Uterus (tissue), 2 donors: Measurements from ENCODE around the gene RASAL2.

Experiments used
- CTCF ChIP-seq, 4 experiments: fragments of 200-600 bp in 2 of 4; fragments of 450-650 bp in 2 of 4; sonication (generic) in 2 of 4; IDR thresholded peaks; one replicate each; pipeline ENCODE4 v1.5.1; 2016 to 2019; ENCODE audit warnings: antibody characterized with exemption in 4 of 4, mild to moderate bottlenecking in 2 of 4, moderate library complexity in 1 of 4
- POLR2A ChIP-seq, 2 donors: fragments of 450-650 bp; IDR thresholded peaks; one replicate each; pipeline ENCODE4 v1.6.1; 2016; ENCODE audit warnings: antibody characterized with exemption in 2 of 2, mild to moderate bottlenecking in 1 of 2, moderate library complexity in 1 of 2

GRCh38 chr1:178352790-178353416 is 259.0 kb downstream of the RASAL2 start:
- no peak for TF ChIP-seq CTCF (IDR thresholded peaks at IDR 0.05)
- no peak for TF ChIP-seq POLR2A (IDR thresholded peaks at IDR 0.05)
